Hepatocyte (in vitro differentiated cells): ENCODE data around the gene UBE2J2.

Source experiments
- EZH2 ChIP-seq: fragments of 200-600 bp; sonication (generic); IDR thresholded peaks from 2 replicates; pipeline ENCODE4 v1.6.1; 2016; ENCODE audit warnings: antibody characterized with exemption, mild to moderate bottlenecking, borderline replicate concordance
- TF ChIP-seq, protein P1 (sequence below): fragments of 200-600 bp; sonication (generic); IDR thresholded peaks from 2 replicates; pipeline ENCODE4 v1.5.1; 2016; ENCODE audit warnings: antibody characterized with exemption, mild to moderate bottlenecking; ENCODE audit not compliant: poor library complexity

DNA sequence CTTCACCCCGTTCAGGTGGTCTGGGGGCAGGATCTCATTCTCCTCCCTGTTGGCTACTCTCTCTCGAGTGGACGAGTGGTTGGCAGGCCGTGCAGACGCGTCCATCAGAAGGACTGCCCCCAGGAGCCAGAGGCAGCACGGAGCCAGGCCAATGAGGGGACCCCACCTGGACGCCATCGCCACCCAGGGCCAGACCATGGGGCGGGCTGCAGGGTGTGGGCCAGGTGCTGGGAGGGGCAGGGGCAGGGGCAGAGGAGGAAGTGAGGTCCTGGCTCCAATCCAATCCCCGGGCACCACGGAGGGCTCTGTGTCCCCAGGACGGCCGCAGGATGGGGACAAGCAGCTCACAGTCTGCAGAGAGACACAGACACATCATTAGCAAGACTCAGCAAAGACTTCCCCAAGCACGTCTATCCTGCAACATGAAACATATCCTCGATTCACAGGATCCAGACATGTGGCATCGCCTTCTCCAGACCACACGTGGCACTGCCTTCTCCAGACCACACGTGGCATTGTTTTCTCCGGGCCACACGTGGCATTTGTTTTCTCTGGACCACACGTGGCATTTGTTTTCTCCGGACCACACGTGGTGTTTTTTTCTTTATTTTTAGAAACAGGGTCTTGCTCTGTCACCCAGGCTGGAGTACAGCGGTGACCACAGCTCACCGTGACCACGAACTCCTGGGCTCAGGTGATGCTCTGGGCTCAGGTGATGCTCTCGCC, 44.9 kb downstream of the UBE2J2 start:
- TF ChIP-seq, protein P1, sequence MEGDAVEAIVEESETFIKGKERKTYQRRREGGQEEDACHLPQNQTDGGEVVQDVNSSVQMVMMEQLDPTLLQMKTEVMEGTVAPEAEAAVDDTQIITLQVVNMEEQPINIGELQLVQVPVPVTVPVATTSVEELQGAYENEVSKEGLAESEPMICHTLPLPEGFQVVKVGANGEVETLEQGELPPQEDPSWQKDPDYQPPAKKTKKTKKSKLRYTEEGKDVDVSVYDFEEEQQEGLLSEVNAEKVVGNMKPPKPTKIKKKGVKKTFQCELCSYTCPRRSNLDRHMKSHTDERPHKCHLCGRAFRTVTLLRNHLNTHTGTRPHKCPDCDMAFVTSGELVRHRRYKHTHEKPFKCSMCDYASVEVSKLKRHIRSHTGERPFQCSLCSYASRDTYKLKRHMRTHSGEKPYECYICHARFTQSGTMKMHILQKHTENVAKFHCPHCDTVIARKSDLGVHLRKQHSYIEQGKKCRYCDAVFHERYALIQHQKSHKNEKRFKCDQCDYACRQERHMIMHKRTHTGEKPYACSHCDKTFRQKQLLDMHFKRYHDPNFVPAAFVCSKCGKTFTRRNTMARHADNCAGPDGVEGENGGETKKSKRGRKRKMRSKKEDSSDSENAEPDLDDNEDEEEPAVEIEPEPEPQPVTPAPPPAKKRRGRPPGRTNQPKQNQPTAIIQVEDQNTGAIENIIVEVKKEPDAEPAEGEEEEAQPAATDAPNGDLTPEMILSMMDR = no peak
- no peak for TF ChIP-seq EZH2
